ENCODE data around the gene SYPL1.

- no peak for TF ChIP-seq CTCF (IDR thresholded peaks at IDR 0.05)
- TF ChIP-seq EP300 (IDR thresholded peaks at IDR 0.05), result no peak
- no peak for TF ChIP-seq POLR2A (IDR thresholded peaks at IDR 0.05)
Measured at GRCh38 chr7:106086062-106086461, 26.1 kb downstream of the SYPL1 start.

All from upper lobe of left lung (tissue), 4 donors.